ENCODE measurements around the gene GPR107. TPM values are rescaled to one million over a fixed set of nuclear protein-coding genes. Genes with fewer than 3 reads are reported as not detected.
A peak's percentile ranks its signal among the peaks of the same experiment; 100 is the strongest.

The GPR107 gene
- total and polyA plus RNA-seq, 2 experiments from 2014 or later, result 6.2 to 30.7 TPM

DNA sequence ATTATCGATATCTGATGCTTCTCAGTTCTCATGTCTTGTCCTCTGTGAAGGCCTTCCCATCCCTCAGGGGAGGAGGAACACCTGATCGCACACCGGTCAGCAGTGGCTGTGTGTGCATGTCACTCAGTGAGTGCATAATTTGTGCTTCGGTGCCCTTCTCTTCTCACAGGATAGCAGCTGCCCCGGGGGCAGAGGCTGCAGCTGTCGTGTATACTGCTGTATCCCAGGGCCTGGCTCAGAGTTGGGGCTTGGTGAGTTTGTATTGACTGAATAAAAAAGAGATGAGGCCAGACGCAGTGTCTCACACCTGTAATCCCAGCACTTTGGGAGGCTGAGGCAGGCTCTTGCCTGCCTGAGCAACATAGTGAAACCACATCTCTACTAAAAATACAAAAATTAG is 68.8 kb downstream of the GPR107 start (continued):
- TF ChIP-seq EZH2 (IDR thresholded peaks at IDR 0.05; ENCODE audit: low read depth, unreplicated experiment), result no peak
- no peak for TF ChIP-seq REST (IDR thresholded peaks at IDR 0.05; ENCODE audit: unreplicated experiment)
- TF ChIP-seq, protein P1, sequence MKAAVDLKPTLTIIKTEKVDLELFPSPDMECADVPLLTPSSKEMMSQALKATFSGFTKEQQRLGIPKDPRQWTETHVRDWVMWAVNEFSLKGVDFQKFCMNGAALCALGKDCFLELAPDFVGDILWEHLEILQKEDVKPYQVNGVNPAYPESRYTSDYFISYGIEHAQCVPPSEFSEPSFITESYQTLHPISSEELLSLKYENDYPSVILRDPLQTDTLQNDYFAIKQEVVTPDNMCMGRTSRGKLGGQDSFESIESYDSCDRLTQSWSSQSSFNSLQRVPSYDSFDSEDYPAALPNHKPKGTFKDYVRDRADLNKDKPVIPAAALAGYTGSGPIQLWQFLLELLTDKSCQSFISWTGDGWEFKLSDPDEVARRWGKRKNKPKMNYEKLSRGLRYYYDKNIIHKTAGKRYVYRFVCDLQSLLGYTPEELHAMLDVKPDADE (IDR thresholded peaks at IDR 0.05), result no peak

- Mint-ChIP-seq H3K4me1 (peaks cover 27% of the 10 kb centered on the region), H3K27ac (peak overlapping the region; percentile 52; the same call in 1 of the 2 replicates), H3K36me3 (ENCODE audit: low read depth) (peaks cover 11% of the 10 kb centered on the region)
- no peak for TF ChIP-seq POLR2AphosphoS5 (IDR thresholded peaks at IDR 0.05; ENCODE audit: low read depth)
- no peak for TF ChIP-seq ZNF114 (CRISPR knock-in tag; IDR thresholded peaks at IDR 0.05)
- TF ChIP-seq STAT1 (IDR thresholded peaks at IDR 0.05; ENCODE audit: unreplicated experiment), result no peak
- no peak for TF ChIP-seq ZNF462 (CRISPR knock-in tag; IDR thresholded peaks at IDR 0.05)
- TF ChIP-seq EZH2phosphoT487 (IDR thresholded peaks at IDR 0.05; ENCODE audit: unreplicated experiment), result no peak
- TF ChIP-seq CTCF (conservative IDR thresholded peaks at IDR 0.05; ENCODE audit: low read depth in 2 of 2), result no peak
- TF ChIP-seq, protein P1 (IDR thresholded peaks at IDR 0.05), result no peak
Observed at GRCh38 chr9:130124085-130124860, 70.6 kb downstream of the GPR107 start.

More at GRCh38 chr9:130124085-130124860, 70.6 kb downstream of the GPR107 start:
- H3K9me3 Mint-ChIP-seq, result no peaks in the 10 kb centered on the region
- Histone ChIP-seq H4K20me1 (replicated peaks; ENCODE audit: insufficient read depth) (no peaks in the 10 kb centered on the region; the same call in 1 of the 2 replicates), H2AFZ (no peak overlapping the region), H3K27me3 (ENCODE audit: insufficient read depth) (no peaks in the 10 kb centered on the region), H3K4me2 (no peak overlapping the region), H3K36me3 (ENCODE audit: insufficient read depth) (peaks cover 11% of the 10 kb centered on the region; the same call in 1 of the 2 replicates), H3K79me2 (replicated peaks; ENCODE audit: insufficient read depth) (no peaks in the 10 kb centered on the region), H3K4me3 (no peak overlapping the region), H3K4me1 (ENCODE audit: insufficient read depth) (no peaks in the 10 kb centered on the region; the same call in 1 of the 2 replicates), H3K9me2 (ENCODE audit: insufficient read depth) (no peaks in the 10 kb centered on the region), H3F3A (replicated peaks; ENCODE audit: low read depth) (0 out of 2 replicates have a peak, but pooled peaks cover 5% of the 10 kb centered on the region), H3K27ac (ENCODE audit: low read depth) (0 out of 2 replicates have a peak overlapping the region, but pooled peaks have one; percentile 78)
- peaks cover 7% of the 10 kb centered on the region for H3K27me3 Mint-ChIP-seq (ENCODE audit: insufficient read depth, low read depth, poor library complexity)
- no peak for DNase-seq (ENCODE audit: low spot score)
- H3K4me3 Mint-ChIP-seq, result no peak overlapping the region
- no peak for ATAC-seq

Data from GM23338 (cell line).